Pancreas (tissue), 10 donors: ENCODE results near the gene DNPH1. TPM values are rescaled to one million over a fixed set of nuclear protein-coding genes. Genes with fewer than 3 reads are reported as not detected.

ENCODE experiments used
- ATAC-seq, 4 donors: fragments of 200-7000 bp; cut with Tn5 transposase; one replicate each; pipeline versions ENCODE4 v1.8.0 to v1.9.1; 2020; ENCODE audit warnings: mild to moderate bottlenecking in 4 of 4, moderate library complexity in 4 of 4
- DNase-seq, 6 donors: peaks; one replicate each; pipeline ENCODE4 v3.0.0-alpha.2; 2020
- FAIRE-seq: peaks from 2 replicates; lab custom pipeline; 2012; peaks lifted over from hg19 to GRCh38; lab: Jason Lieb, UNC
- H3K27ac ChIP-seq, 4 donors: fragments of 200-600 bp; sonication (generic); 1 replicate in 3 of 4; 2 replicates in 1 of 4; pipeline versions ENCODE4 v1.5.0 to v1.8.0; 2020
- H3K27me3 ChIP-seq, 4 donors: fragments of 200-600 bp; one replicate each; pipeline ENCODE4 v1.8.0; 2021
- H3K36me3 ChIP-seq, 3 donors: fragments of 200-600 bp; sonication (generic) in 1 of 3; one replicate each; pipeline versions ENCODE4 v1.5.0 to v1.8.0; 2020 to 2021
- H3K4me1 ChIP-seq, 3 donors: fragments of 200-600 bp; one replicate each; pipeline ENCODE4 v1.8.0; 2021
- H3K4me3 ChIP-seq, 4 donors: fragments of 200-600 bp; sonication (generic) in 2 of 4; one replicate each; pipeline versions ENCODE4 v1.5.0 to v1.8.0; 2020 to 2021
- H3K9me3 ChIP-seq, 4 donors: fragments of 200-600 bp; one replicate each; pipeline ENCODE4 v1.8.0; 2021
- WGBS, 2 donors: extraction: QIAGEN DNeasy Blood & Tissue Kit; methylation state at CpG; one replicate each; pipeline ENCODE4 v1.1.7; 2013; 5-methylcytosine and 5-hydroxymethylcytosine counted together
- intact Hi-C, 3 donors: fragments of 100-400 bp; cut with DNase I; formaldehyde crosslinking; loops; one replicate each; pipeline versions ENCODE4 v1.11.1 to v1.14.2; 2022
- polyA plus RNA-seq, 2 donors: library from polyadenylated mRNA; stranded (reverse); fragments of 200-250 nt; gene quantifications; one replicate each; pipeline ENCODE4 v1.2.3, GENCODE V29; 2013
- total RNA-seq, 6 donors: library from RNA; stranded (reverse); fragmentation: NEBNext Ultra II Directional in 4 of 6; extraction: Animal tissue kit (Norgen Biotek cat#: 25700) in 4 of 6; gene quantifications; one replicate each; pipeline versions ENCODE4 v1.2.1 to v1.2.4, GENCODE V29; 2021 to 2023
- TF ChIP-seq, protein P1 (sequence below), 4 donors: fragments of 200-600 bp; sonication (generic) in 3 of 4; IDR thresholded peaks; one replicate each; pipeline versions ENCODE4 v1.5.0 to v1.8.0; 2021; ENCODE audit warnings: antibody characterized with exemption in 4 of 4
- donor health status: healthy with polysubstance abuse.
- donor health status: DM: no; HTN: no; CAD: no; lungs with moderate emphysema.
- donor health status: DM: no; HTN: no; CAD: no.
- donor health status: control.
- donor health status: control.
- donor health status: Bipolar disorder and iron deficiency.
- donor health status: DM: yes; HTN: yes; CAD: no.
- donor health status: DM: no; HTN: no; CAD: no.
- donor health status: DM: no; HTN: no; CAD: no.
- donor health status: DM: yes; HTN: yes; CAD: no.

DNPH1 gene
- total and polyA plus RNA-seq, 8 donors = 19.9 to 73.3 (median 43.2) TPM

DNA sequence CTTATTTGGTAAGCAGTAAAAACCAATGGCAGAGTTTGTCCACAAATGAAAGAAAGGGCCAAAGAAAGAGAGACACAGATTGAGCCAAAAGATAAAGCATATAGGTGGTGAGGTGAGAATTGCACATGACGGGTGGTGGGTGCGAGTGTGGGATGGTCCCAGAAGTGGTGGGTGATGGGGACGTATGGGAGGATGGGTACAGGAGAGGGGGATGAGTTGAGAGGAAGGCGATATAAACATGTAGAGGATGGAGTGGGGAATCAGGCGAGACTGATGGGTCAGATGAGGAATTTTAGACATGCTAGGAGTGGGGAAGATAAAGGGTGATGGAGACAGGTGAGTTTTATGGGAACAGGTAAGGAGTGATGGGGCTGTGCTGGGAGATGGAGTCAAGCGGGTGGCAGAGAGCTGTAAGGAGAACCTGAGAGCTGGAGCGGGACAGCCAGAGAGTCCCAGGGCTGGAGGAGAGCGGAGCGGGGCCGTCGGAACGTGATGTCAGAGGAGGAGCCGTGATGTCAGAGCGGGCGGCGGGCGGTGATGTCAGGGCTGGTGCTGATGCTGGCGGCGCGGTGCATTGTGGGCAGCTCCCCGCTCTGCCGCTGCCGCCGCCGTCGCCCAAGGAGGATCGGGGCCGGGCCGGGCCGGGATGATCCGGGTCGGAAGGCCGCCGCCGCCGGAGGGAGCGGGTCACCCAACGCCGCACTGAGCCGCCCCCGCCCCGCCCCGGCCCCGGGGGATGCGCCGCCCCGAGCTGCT is 13.8 kb upstream of the DNPH1 start, which contains the start of gene TTBK1:
TTBK1 (plus strand) TSS at position 574 of the 756 bp plus-strand sequence. CDS start 3,180 bp downstream, outside the sequence.
- no peak within 1 kb of the TSS for H3K27ac ChIP-seq
- TF ChIP-seq, protein P1, sequence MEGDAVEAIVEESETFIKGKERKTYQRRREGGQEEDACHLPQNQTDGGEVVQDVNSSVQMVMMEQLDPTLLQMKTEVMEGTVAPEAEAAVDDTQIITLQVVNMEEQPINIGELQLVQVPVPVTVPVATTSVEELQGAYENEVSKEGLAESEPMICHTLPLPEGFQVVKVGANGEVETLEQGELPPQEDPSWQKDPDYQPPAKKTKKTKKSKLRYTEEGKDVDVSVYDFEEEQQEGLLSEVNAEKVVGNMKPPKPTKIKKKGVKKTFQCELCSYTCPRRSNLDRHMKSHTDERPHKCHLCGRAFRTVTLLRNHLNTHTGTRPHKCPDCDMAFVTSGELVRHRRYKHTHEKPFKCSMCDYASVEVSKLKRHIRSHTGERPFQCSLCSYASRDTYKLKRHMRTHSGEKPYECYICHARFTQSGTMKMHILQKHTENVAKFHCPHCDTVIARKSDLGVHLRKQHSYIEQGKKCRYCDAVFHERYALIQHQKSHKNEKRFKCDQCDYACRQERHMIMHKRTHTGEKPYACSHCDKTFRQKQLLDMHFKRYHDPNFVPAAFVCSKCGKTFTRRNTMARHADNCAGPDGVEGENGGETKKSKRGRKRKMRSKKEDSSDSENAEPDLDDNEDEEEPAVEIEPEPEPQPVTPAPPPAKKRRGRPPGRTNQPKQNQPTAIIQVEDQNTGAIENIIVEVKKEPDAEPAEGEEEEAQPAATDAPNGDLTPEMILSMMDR (IDR thresholded peaks at IDR 0.05) = no peak
- H3K9me3 ChIP-seq = no peaks in the 10 kb centered on the region
- 10 to 28% methylated on average over 13 to 47 of the region's 47 CpGs for WGBS, 2 donors
- no peak within 1 kb of the TSS for H3K4me3 ChIP-seq
- no peaks in the 10 kb centered on the region for H3K36me3 ChIP-seq
- H3K4me1 ChIP-seq = no peaks in the 10 kb centered on the region
- intact Hi-C loops = no loop called here
- DNase-seq (peak in 1 of 6 donors; percentile 24), ATAC-seq (no peak), FAIRE-seq (no peak)
- H3K27me3 ChIP-seq = peaks cover 0 to 6% (median 0%) of the 10 kb centered on the region in 4 donors

DNA sequence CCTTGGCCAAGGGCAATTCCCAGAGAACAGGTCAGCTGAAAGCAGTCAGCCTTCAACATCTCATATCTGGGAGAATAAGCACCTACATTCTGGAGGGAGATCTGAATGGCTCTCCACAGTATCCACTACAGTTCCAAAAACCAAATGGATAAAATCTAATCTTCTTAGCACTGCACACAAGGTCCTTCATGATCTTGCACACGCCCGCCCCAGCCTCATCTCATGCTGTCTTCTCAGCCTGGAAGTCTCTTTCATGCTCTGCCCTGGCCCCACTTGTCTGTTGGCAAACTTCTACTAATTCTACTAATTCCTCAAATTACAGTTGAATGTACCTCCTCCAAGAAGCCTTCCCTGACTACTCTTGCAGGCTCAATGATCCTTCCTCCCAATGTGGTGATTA is 12.2 kb upstream of the DNPH1 start:
- TF ChIP-seq, protein P1 (IDR thresholded peaks at IDR 0.05) = no peak
- WGBS, 2 donors = 83 to 87% methylated on average over 2 of the region's 2 CpGs
- Histone ChIP-seq H3K27ac (no peak overlapping the region), H3K4me3 (no peak overlapping the region), H3K27me3 (peaks cover 0 to 6% (median 0%) of the 10 kb centered on the region in 4 donors), H3K4me1 (no peaks in the 10 kb centered on the region), H3K36me3 (no peaks in the 10 kb centered on the region), H3K9me3 (no peaks in the 10 kb centered on the region)
- FAIRE-seq = no peak
- DNase-seq = no peak
- ATAC-seq = no peak
- intact Hi-C loops = no loop called here

DNA sequence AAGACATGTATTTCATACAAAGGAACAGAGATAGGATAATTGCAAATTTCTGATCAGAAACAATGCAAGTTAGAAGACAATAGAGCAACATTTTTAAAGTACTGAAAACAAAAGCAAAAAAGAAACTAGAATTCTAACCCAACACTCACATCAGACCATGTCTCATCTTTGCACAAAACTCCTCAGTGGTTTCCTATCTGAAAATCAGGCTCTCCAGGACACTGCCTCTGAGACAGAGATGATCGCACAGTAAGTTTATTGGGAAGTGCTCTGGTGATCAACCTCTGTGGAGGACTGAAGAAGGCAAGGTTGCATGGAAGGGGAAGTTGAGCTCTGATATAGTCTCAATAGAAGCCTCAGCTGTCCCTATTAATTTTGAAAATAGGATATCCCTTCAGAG is 11.7 kb upstream of the DNPH1 start:
- H3K36me3 ChIP-seq = no peaks in the 10 kb centered on the region
- intact Hi-C loops = no loop called here
- peaks cover 0 to 6% (median 0%) of the 10 kb centered on the region in 4 donors for H3K27me3 ChIP-seq
- H3K27ac ChIP-seq = no peak overlapping the region
- ATAC-seq (no peak), FAIRE-seq (no peak), DNase-seq (no peak)
- H3K9me3 ChIP-seq = no peaks in the 10 kb centered on the region
- no peaks in the 10 kb centered on the region for H3K4me1 ChIP-seq
- H3K4me3 ChIP-seq = no peak overlapping the region
- TF ChIP-seq, protein P1 (IDR thresholded peaks at IDR 0.05) = no peak
- WGBS, 2 donors = 93 to 95% methylated on average over 1 of the region's 1 CpG

DNA sequence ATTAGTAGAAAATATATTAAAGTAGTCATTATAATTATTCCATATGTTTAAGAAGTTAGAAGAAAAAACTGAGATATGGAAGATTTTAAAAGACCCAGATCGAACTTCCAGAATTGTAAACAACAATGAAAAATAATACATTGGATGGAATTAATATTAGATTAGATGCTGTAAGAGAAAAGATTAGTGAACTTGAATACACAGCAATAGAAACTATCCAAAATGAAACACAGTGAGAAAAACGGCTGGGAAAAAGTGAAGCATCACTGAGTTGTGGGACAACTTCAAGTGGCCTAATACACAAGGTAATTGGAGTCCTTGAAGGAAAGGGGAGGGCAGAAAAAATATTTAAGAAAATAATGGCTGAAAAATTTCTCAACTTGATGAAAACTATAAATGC is 9.8 kb upstream of the DNPH1 start:
- no peak for DNase-seq
- Histone ChIP-seq H3K9me3 (no peaks in the 10 kb centered on the region), H3K4me1 (no peaks in the 10 kb centered on the region), H3K36me3 (no peaks in the 10 kb centered on the region), H3K4me3 (no peak overlapping the region), H3K27me3 (peaks cover 0 to 6% (median 0%) of the 10 kb centered on the region in 4 donors), H3K27ac (no peak overlapping the region)
- no peak for ATAC-seq
- no peak for FAIRE-seq
- WGBS, 2 donors = 54 to 60% methylated on average over 2 of the region's 2 CpGs
- TF ChIP-seq, protein P1 (IDR thresholded peaks at IDR 0.05) = no peak
- intact Hi-C loops = no loop called here

DNA sequence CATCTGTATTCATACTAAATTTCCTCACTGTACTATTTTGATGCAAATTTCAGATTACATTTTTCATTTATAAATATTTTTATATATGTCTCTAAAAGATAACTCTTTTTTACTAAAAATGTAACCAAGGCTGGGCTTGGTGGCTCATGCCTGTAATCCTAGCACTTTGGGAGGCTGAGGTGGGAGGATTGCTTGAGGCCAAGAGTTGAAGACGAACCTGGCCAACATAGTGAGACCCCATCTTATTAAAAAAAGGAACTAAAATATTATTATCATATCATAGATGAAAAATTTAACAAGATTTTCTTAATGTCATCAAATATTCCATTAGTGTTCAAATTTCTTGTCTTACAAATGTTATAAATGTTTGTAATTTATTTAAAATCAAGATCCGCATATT is 6.6 kb upstream of the DNPH1 start:
- intact Hi-C loops = no loop called here
- no peaks in the 10 kb centered on the region for H3K4me1 ChIP-seq
- ATAC-seq (no peak), DNase-seq (no peak), FAIRE-seq (no peak)
- WGBS, 2 donors = 86 to 90% methylated on average over 2 of the region's 2 CpGs
- H3K36me3 ChIP-seq = no peaks in the 10 kb centered on the region
- no peaks in the 10 kb centered on the region for H3K9me3 ChIP-seq
- no peak overlapping the region for H3K4me3 ChIP-seq
- TF ChIP-seq, protein P1 (IDR thresholded peaks at IDR 0.05) = no peak
- no peaks in the 10 kb centered on the region for H3K27me3 ChIP-seq
- H3K27ac ChIP-seq = no peak overlapping the region
